K562 (cell line): Measurements from ENCODE around the gene WFDC1. TPM values are rescaled to one million over a fixed set of nuclear protein-coding genes. Genes with fewer than 3 reads are reported as not detected.

Experiments used
- ATAC-seq: fragments of 200-7000 bp; cut with Tn5 transposase; 3 replicates; pipeline ENCODE4 v1.9.1; 2020; ENCODE audit warnings: moderate library complexity
- BruUV-seq: library from RNA; stranded (reverse); fragments of 400-500 nt; replicated peaks from 2 replicates; lab custom pipeline; 2021; lab: Mats Ljungman, UMichigan
- CTCF ChIA-PET: fragments of 300-600 bp; formaldehyde crosslinking; extraction: SDS; loops from one replicate; lab custom pipeline; 2021; ENCODE audit warnings: low intra/inter-chr PET ratio; lab: Yijun Ruan, JAX
- POLR2A ChIA-PET: fragments of 300-600, 350-650 bp; sonication (Branson Sonifier 250); formaldehyde crosslinking; extraction: SDS; loops from one replicate; lab custom pipeline; 2021; ENCODE audit warnings: antibody characterized with exemption, inconsistent platforms; lab: Yijun Ruan, JAX
- DNase-seq, 4 experiments: peaks; one replicate each; pipeline versions ENCODE4 v3.0.0 to v3.0.0-alpha.2; 2011 to 2018; ENCODE audit warnings: low spot score in 3 of 4, mixed read lengths in 3 of 4; ENCODE audit errors: extremely low read depth in 1 of 4
- FAIRE-seq: peaks from 2 replicates; lab custom pipeline; 2011; peaks lifted over from hg19 to GRCh38; lab: Jason Lieb, UNC
- H2AFZ ChIP-seq: 2 replicates; pipeline ENCODE4 v1.6.0; 2011; ENCODE audit warnings: low read depth, low read length, control low read depth, inconsistent platforms
- H3K27ac ChIP-seq: fragments of 200-600 bp; 3 replicates; pipeline ENCODE4 v1.8.0; 2011; ENCODE audit warnings: low read depth, mild to moderate bottlenecking, control low read depth, inconsistent platforms, low read length, moderate library complexity, mixed read lengths; ENCODE audit errors: extremely low read depth
- H3K27me3 ChIP-seq, 2 experiments: fragments of 300-600 bp in 1 of 2; 2 replicates in 1 of 2; 3 replicates in 1 of 2; pipeline versions ENCODE4 v1.6.0 to v1.8.0; 2011; ENCODE audit warnings: inconsistent platforms in 2 of 2, low read length in 2 of 2, mild to moderate bottlenecking in 1 of 2, mixed read lengths in 1 of 2, moderate library complexity in 1 of 2; ENCODE audit not compliant: control insufficient read depth in 2 of 2, insufficient read depth in 2 of 2
- H3K36me3 ChIP-seq: fragments of 300-600 bp; 3 replicates; pipeline ENCODE4 v1.8.0; 2011; ENCODE audit warnings: mild to moderate bottlenecking, low read length, inconsistent platforms; ENCODE audit not compliant: control insufficient read depth, insufficient read depth
- H3K4me1 ChIP-seq, 2 experiments: fragments of 200-600 bp in 1 of 2; replicated peaks in 1 of 2; 2 replicates in 1 of 2; 3 replicates in 1 of 2; pipeline versions ENCODE4 v1.5.1 to v1.8.0; 2011; ENCODE audit warnings: inconsistent platforms in 2 of 2, low read length in 2 of 2, mild to moderate bottlenecking in 1 of 2, mixed read lengths in 1 of 2, moderate library complexity in 1 of 2; ENCODE audit not compliant: control insufficient read depth in 2 of 2, insufficient read depth in 2 of 2
- H3K4me2 ChIP-seq: 2 replicates; pipeline ENCODE4 v1.6.1; 2011; ENCODE audit warnings: low read length, control low read depth, inconsistent platforms, mixed read lengths; ENCODE audit not compliant: insufficient read depth
- H3K4me3 ChIP-seq: fragments of 200-600 bp; sonication (generic), shearing (Covaris generic); 2 replicates; pipeline ENCODE4 v1.5.1; 2016; ENCODE audit warnings: control low read depth, inconsistent platforms
- H3K79me2 ChIP-seq: fragments of 200-600 bp; 3 replicates; pipeline ENCODE4 v1.8.0; 2011; ENCODE audit warnings: low read length, inconsistent platforms; ENCODE audit not compliant: control insufficient read depth, insufficient read depth
- H3K9ac ChIP-seq, 2 experiments: 2 replicates each; pipeline versions ENCODE4 v1.6.0 to v1.6.1; 2011; ENCODE audit warnings: low read depth in 2 of 2, low read length in 2 of 2, control low read depth in 1 of 2, inconsistent platforms in 1 of 2, mild to moderate bottlenecking in 1 of 2, mixed read lengths in 1 of 2; ENCODE audit not compliant: insufficient read depth in 1 of 2
- H3K9me1 ChIP-seq: one replicate; pipeline ENCODE4 v1.6.0; 2011; ENCODE audit warnings: inconsistent platforms, mild to moderate bottlenecking, low read length, moderate library complexity; ENCODE audit not compliant: control insufficient read depth, insufficient read depth
- H3K9me3 ChIP-seq: replicated peaks from 2 replicates; pipeline ENCODE4 v1.5.1; 2011; ENCODE audit warnings: low read depth, low read length, inconsistent platforms; ENCODE audit not compliant: control insufficient read depth, insufficient read depth
- H4K20me1 ChIP-seq: replicated peaks from 2 replicates; pipeline ENCODE4 v1.6.1; 2011; ENCODE audit warnings: low read length, inconsistent platforms, mixed read lengths; ENCODE audit not compliant: control insufficient read depth, insufficient read depth
- BCOR ChIP-seq: fragments of 450-650 bp; IDR thresholded peaks from 2 replicates; pipeline ENCODE4 v1.6.1; 2016
- CBX2 ChIP-seq: fragments of 200-600 bp; sonication (generic); IDR thresholded peaks from one replicate; pipeline ENCODE4 v1.6.1; 2012; ENCODE audit warnings: mild to moderate bottlenecking, low read length, inconsistent platforms; ENCODE audit not compliant: insufficient read depth, poor library complexity, severe bottlenecking
- HDAC2 ChIP-seq: fragments of 450-650 bp; IDR thresholded peaks from 2 replicates; pipeline ENCODE4 v1.6.1; 2016; ENCODE audit warnings: mild to moderate bottlenecking
- HEY1 ChIP-seq: fragments of 250-450 bp; sonication (Bioruptor Pico); IDR thresholded peaks from 2 replicates; pipeline ENCODE4 v1.5.0; 2020; ENCODE audit warnings: mild to moderate bottlenecking, moderate library complexity, borderline replicate concordance
- HLTF ChIP-seq: fragments of 450-650 bp; IDR thresholded peaks from 2 replicates; pipeline ENCODE4 v1.6.1; 2016
- MTF1 ChIP-seq: fragments of 250-450 bp; sonication (Bioruptor Pico); IDR thresholded peaks from 2 replicates; pipeline ENCODE4 v1.9.0; 2021; ENCODE audit warnings: moderate library complexity, mild to moderate bottlenecking, inconsistent platforms, borderline replicate concordance
- POLR3G ChIP-seq: IDR thresholded peaks from 2 replicates; pipeline ENCODE4 v1.6.1; 2011; ENCODE audit not compliant: insufficient read length, insufficient replicate concordance; ENCODE audit errors: extremely low read depth
- PTRF ChIP-seq: fragments of 450-650 bp; IDR thresholded peaks from 2 replicates; pipeline ENCODE4 v1.6.1; 2016; ENCODE audit warnings: mild to moderate bottlenecking, missing genetic modification characterization, missing compliant biosample characterization
- RB1 ChIP-seq: fragments of 450-650 bp; IDR thresholded peaks from 2 replicates; pipeline ENCODE4 v1.6.1; 2017; ENCODE audit warnings: low read depth, mild to moderate bottlenecking
- SLC30A9 ChIP-seq: fragments of 250-450 bp; sonication (Bioruptor Pico); IDR thresholded peaks from 2 replicates; pipeline ENCODE4 v1.8.0; 2022; ENCODE audit warnings: mild to moderate bottlenecking, moderate library complexity
- SREBF2 ChIP-seq: sonication (generic); formaldehyde crosslinking; IDR thresholded peaks from 2 replicates; pipeline ENCODE4 v1.4.0; 2020; ENCODE audit warnings: mild to moderate bottlenecking, missing genetic modification reagents
- SRSF3 ChIP-seq: fragments of 200-400 bp; formaldehyde crosslinking; IDR thresholded peaks from 2 replicates; pipeline ENCODE4 v1.6.1; 2016; ENCODE audit warnings: mild to moderate bottlenecking, low read length, moderate library complexity; ENCODE audit not compliant: insufficient read depth
- WGBS: fragments of 100-300 bp; shearing (Covaris generic); methylation state at CpG from one replicate; pipeline ENCODE4 v1.1.6; 2016; ENCODE audit warnings: low coverage, mixed read lengths; ENCODE audit not compliant: insufficient coverage; ENCODE audit errors: missing lambda C conversion rate; 5-methylcytosine and 5-hydroxymethylcytosine counted together
- in situ Hi-C: fragments of 300-500 bp; cut with MboI; formaldehyde crosslinking; loops from 4 replicates; pipeline ENCODE4 v1.15.0; 2018; ENCODE audit warnings: inconsistent platforms, mixed read lengths
- intact Hi-C: fragments of 100-400 bp; cut with micrococcal nuclease; formaldehyde crosslinking; loops from 2 replicates; pipeline ENCODE4 v1.14.2; 2022
- polyA plus RNA-seq, 8 experiments: library from polyadenylated mRNA; depleted of rRNA in 4 of 8; stranded (reverse) in 5 of 8; unstranded in 3 of 8; fragments of >200 nt; fragmentation: Nextera tagmentation in 2 of 8; fragmentation: Illumina TruSeq in 1 of 8; extraction: Ambion mirVana in 2 of 8; extraction: Trizol in 1 of 8; gene quantifications; 2 replicates each; pipeline versions ENCODE4 v1.2.1 to v1.2.3, GENCODE V29; 2011 to 2014; ENCODE audit warnings: inconsistent platforms in 1 of 8, missing spikeins in 1 of 8
- total RNA-seq, 7 experiments: library from RNA; depleted of rRNA in 6 of 7; stranded (reverse); fragments of >200 nt in 6 of 7; fragmentation: Illumina TruSeq in 2 of 7; extraction: Trizol in 2 of 7; gene quantifications; 2 replicates each; pipeline versions ENCODE4 v1.2.1 to v1.2.3, GENCODE V29; 2011 to 2021; ENCODE audit warnings: low replicate concordance in 1 of 7
- TF ChIP-seq, protein P1 (sequence below): fragments of 250-450 bp; sonication (Bioruptor Pico); IDR thresholded peaks from 2 replicates; pipeline ENCODE4 v1.4.0; 2020; ENCODE audit warnings: borderline replicate concordance
- TF ChIP-seq, protein P2 (sequence below): fragments of 200-800 bp; sonication (Bioruptor generic); IDR thresholded peaks from 2 replicates; pipeline ENCODE4 v1.6.1; 2016; ENCODE audit warnings: missing genetic modification characterization, missing compliant biosample characterization
- TF ChIP-seq, protein P3 (sequence below): sonication (generic); formaldehyde crosslinking; IDR thresholded peaks from 2 replicates; pipeline ENCODE4 v1.9.0; 2022; ENCODE audit warnings: mild to moderate bottlenecking, missing genetic modification reagents

Gene WFDC1
- total and polyA plus RNA-seq, 9 of the 15 experiments (the other 6 are each of a cell fraction or from before 2014, with no cell fraction given), result not detected

- TF ChIP-seq, protein P1, sequence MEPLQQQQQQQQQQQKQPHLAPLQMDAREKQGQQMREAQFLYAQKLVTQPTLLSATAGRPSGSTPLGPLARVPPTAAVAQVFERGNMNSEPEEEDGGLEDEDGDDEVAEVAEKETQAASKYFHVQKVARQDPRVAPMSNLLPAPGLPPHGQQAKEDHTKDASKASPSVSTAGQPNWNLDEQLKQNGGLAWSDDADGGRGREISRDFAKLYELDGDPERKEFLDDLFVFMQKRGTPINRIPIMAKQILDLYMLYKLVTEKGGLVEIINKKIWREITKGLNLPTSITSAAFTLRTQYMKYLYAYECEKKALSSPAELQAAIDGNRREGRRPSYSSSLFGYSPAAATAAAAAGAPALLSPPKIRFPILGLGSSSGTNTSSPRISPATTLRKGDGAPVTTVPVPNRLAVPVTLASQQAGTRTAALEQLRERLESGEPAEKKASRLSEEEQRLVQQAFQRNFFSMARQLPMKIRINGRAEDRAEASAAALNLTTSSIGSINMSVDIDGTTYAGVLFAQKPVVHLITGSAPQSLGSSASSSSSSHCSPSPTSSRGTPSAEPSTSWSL (CRISPR knock-in tag), result no peak
Measured at GRCh38 chr16:84358601-84359295, 64.1 kb downstream of the WFDC1 start (continued).

DNA sequence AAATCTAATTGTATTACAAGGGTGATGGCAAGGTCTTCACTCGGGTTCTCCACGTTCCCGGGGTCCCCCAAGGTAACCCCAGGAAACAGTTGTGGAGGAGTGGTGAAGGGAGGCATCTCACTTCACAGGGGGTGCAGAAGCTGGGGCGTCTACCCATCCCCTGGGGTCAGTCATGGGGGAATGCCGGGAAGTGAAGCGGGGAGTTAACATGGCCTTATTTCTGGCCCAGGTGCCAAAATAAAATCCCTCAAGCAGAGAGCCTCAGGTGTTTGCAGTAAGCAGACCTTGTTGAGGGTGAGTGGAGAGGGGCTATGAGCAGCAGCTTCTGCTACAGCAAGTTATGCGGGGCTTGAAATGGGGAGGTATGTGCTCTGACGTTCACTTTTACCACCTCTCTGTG is 64.6 kb downstream of the WFDC1 start:
- intact Hi-C loops, result no loop called here
- no peaks in the 10 kb centered on the region for H3K79me2 ChIP-seq
- no peak overlapping the region for H3K4me2 ChIP-seq
- no peaks in the 10 kb centered on the region for H3K36me3 ChIP-seq
- peaks cover 53 to 77% of the 10 kb centered on the region in 2 experiments for H3K27me3 ChIP-seq
- no peaks in the 10 kb centered on the region for H3K9me3 ChIP-seq
- in situ Hi-C loops, result no loop called here
- ChIA-PET CTCF (interaction anchor here (0.5 kb wide), 1 partner anchor 504 kb away, joined by 3 read pairs; no protein-coding TSS in a partner anchor), POLR2A (no interaction called here)
- no peak for FAIRE-seq
- no peaks in the 10 kb centered on the region for H3K9me1 ChIP-seq
- WGBS, result under 1% methylated on average over 8 of the region's 8 CpGs
- no peaks in the 10 kb centered on the region for H3K4me1 ChIP-seq
- no peak for DNase-seq
- no peak overlapping the region for H3K27ac ChIP-seq
- no peak overlapping the region for H3K4me3 ChIP-seq
- peaks cover 7% of the 10 kb centered on the region; the same call in 1 of the 2 replicates for H4K20me1 ChIP-seq
- ATAC-seq, result no peak
- no peak overlapping the region for H3K9ac ChIP-seq
- no TSS peak for BruUV-seq
- no peak overlapping the region for H2AFZ ChIP-seq
- TF ChIP-seq PTRF (tag), result no peak
- no peak for TF ChIP-seq MTF1 (CRISPR knock-in tag)
- no peak for TF ChIP-seq CBX2
- TF ChIP-seq RB1, result no peak
- TF ChIP-seq SLC30A9 (CRISPR knock-in tag), result no peak
- TF ChIP-seq, protein P2, sequence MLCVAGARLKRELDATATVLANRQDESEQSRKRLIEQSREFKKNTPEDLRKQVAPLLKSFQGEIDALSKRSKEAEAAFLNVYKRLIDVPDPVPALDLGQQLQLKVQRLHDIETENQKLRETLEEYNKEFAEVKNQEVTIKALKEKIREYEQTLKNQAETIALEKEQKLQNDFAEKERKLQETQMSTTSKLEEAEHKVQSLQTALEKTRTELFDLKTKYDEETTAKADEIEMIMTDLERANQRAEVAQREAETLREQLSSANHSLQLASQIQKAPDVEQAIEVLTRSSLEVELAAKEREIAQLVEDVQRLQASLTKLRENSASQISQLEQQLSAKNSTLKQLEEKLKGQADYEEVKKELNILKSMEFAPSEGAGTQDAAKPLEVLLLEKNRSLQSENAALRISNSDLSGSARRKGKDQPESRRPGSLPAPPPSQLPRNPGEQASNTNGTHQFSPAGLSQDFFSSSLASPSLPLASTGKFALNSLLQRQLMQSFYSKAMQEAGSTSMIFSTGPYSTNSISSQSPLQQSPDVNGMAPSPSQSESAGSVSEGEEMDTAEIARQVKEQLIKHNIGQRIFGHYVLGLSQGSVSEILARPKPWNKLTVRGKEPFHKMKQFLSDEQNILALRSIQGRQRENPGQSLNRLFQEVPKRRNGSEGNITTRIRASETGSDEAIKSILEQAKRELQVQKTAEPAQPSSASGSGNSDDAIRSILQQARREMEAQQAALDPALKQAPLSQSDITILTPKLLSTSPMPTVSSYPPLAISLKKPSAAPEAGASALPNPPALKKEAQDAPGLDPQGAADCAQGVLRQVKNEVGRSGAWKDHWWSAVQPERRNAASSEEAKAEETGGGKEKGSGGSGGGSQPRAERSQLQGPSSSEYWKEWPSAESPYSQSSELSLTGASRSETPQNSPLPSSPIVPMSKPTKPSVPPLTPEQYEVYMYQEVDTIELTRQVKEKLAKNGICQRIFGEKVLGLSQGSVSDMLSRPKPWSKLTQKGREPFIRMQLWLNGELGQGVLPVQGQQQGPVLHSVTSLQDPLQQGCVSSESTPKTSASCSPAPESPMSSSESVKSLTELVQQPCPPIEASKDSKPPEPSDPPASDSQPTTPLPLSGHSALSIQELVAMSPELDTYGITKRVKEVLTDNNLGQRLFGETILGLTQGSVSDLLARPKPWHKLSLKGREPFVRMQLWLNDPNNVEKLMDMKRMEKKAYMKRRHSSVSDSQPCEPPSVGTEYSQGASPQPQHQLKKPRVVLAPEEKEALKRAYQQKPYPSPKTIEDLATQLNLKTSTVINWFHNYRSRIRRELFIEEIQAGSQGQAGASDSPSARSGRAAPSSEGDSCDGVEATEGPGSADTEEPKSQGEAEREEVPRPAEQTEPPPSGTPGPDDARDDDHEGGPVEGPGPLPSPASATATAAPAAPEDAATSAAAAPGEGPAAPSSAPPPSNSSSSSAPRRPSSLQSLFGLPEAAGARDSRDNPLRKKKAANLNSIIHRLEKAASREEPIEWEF (CRISPR knock-in tag), result no peak
- no peak for TF ChIP-seq HEY1 (CRISPR knock-in tag)
- TF ChIP-seq SRSF3, result no peak
- no peak for TF ChIP-seq SREBF2 (CRISPR knock-in tag)
- TF ChIP-seq, protein P3, sequence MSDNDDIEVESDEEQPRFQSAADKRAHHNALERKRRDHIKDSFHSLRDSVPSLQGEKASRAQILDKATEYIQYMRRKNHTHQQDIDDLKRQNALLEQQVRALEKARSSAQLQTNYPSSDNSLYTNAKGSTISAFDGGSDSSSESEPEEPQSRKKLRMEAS (CRISPR knock-in tag), result no peak
- no peak for TF ChIP-seq POLR3G
- no peak for TF ChIP-seq BCOR
- TF ChIP-seq HDAC2, result no peak
- no peak for TF ChIP-seq HLTF
